ENCODE data around the gene CR1L.

DNA sequence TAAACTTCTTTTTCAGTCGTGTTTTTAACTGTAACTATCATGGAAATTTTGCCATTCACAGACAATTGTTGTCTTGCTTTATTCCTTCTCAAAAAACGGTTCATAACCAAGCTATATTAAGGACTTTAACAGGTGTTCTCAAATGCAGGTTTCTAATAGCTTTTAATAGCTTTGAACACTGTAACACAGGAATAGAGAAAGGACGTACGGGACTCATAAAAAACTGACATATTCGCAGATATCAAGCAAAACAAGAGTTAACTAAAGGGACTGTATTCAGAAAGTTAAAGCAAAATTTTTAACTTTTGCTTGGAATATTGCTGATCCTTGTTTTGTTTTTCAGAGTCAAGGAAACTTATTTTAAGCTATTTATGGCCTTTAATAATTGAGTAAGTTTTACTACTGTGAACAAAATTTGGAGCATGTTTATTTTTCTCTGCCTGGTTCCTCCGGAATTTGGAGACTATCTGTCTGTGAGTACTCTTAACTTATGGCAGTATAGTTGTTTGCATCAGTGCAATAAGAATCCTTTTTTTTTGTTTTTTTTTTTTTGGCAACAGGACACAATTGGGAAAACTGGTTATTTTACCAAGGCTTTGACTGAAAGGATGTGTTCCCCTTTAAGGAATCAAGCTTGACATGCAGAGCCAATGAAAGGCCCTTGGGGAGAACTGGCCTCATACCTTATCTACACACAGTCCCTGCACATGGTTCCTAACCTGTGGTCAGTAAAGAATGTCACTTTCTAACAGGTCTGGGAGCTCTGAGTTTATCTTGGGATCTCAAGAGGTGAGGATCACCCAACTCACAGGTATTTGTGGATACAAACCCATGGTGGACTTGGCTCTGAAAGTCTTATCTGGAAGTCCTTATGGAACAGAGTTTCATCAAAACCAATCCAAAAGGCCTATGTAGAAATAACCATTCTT is 101.2 kb downstream of the CR1L start:
- TF ChIP-seq, protein P1, sequence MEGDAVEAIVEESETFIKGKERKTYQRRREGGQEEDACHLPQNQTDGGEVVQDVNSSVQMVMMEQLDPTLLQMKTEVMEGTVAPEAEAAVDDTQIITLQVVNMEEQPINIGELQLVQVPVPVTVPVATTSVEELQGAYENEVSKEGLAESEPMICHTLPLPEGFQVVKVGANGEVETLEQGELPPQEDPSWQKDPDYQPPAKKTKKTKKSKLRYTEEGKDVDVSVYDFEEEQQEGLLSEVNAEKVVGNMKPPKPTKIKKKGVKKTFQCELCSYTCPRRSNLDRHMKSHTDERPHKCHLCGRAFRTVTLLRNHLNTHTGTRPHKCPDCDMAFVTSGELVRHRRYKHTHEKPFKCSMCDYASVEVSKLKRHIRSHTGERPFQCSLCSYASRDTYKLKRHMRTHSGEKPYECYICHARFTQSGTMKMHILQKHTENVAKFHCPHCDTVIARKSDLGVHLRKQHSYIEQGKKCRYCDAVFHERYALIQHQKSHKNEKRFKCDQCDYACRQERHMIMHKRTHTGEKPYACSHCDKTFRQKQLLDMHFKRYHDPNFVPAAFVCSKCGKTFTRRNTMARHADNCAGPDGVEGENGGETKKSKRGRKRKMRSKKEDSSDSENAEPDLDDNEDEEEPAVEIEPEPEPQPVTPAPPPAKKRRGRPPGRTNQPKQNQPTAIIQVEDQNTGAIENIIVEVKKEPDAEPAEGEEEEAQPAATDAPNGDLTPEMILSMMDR (IDR thresholded peaks at IDR 0.05 in 4 of 5, conservative IDR thresholded peaks at IDR 0.05 in 1 of 5): no peak
- TF ChIP-seq POLR2A (IDR thresholded peaks at IDR 0.05): no peak

All from gastrocnemius medialis (tissue), 4 donors.